IMR-90 (cell line): ENCODE results near the gene LRRC57. TPM values are rescaled to one million over a fixed set of nuclear protein-coding genes. Genes with fewer than 3 reads are reported as not detected.

ENCODE experiments used
- ATAC-seq: fragments of 200-7000 bp; cut with Tn5 transposase; 2 replicates; pipeline ENCODE4 v1.9.1; 2020; ENCODE audit warnings: low read depth, mild to moderate bottlenecking, moderate library complexity
- BruUV-seq: library from RNA; stranded (reverse); fragments of 400-500 nt; replicated peaks from 2 replicates; lab custom pipeline; 2021; lab: Mats Ljungman, UMichigan
- CTCF ChIA-PET: fragments of 300-600 bp; formaldehyde crosslinking; extraction: SDS; loops from one replicate; lab custom pipeline; 2021; ENCODE audit warnings: antibody characterized with exemption; lab: Yijun Ruan, JAX
- POLR2A ChIA-PET: fragments of 300-600 bp; sonication (Branson Sonifier 250); formaldehyde crosslinking; loops from one replicate; lab custom pipeline; 2022; ENCODE audit warnings: antibody characterized with exemption; ENCODE audit not compliant: unreplicated experiment; lab: Charles Lee
- DNase-seq: peaks from one replicate; pipeline ENCODE4 v3.0.0; 2013
- H2AFZ ChIP-seq: replicated peaks from 2 replicates; pipeline ENCODE3; 2013; ENCODE audit warnings: low read length, mild to moderate bottlenecking; ENCODE audit not compliant: poor library complexity
- H2AK5ac ChIP-seq: 2 replicates; pipeline ENCODE4 v1.6.1; 2013; ENCODE audit warnings: low read depth, low read length, inconsistent platforms
- H2AK9ac ChIP-seq: replicated peaks from 2 replicates; pipeline ENCODE3; 2013; ENCODE audit warnings: mild to moderate bottlenecking, low read depth, low read length, moderate library complexity; ENCODE audit not compliant: poor library complexity
- H2BK120ac ChIP-seq: 2 replicates; pipeline ENCODE4 v1.6.1; 2013; ENCODE audit warnings: low read depth, low read length, inconsistent platforms
- H2BK15ac ChIP-seq: 3 replicates; pipeline ENCODE4 v1.6.1; 2013; ENCODE audit warnings: low read depth, low read length, inconsistent platforms
- H2BK20ac ChIP-seq: 2 replicates; pipeline ENCODE4 v1.6.1; 2013; ENCODE audit warnings: low read depth, mild to moderate bottlenecking, inconsistent platforms, low read length, moderate library complexity
- H2BK5ac ChIP-seq: 2 replicates; pipeline ENCODE4 v1.6.1; 2013; ENCODE audit warnings: mild to moderate bottlenecking, low read depth, low read length, inconsistent platforms; ENCODE audit not compliant: poor library complexity, severe bottlenecking
- H3K14ac ChIP-seq: replicated peaks from 2 replicates; pipeline ENCODE4 v1.6.1; 2013; ENCODE audit warnings: low read depth, low read length, inconsistent platforms
- H3K18ac ChIP-seq: 2 replicates; pipeline ENCODE4 v1.6.1; 2013; ENCODE audit warnings: low read depth, low read length, control low read depth
- H3K23ac ChIP-seq: 2 replicates; pipeline ENCODE4 v1.6.1; 2013; ENCODE audit warnings: low read depth, low read length, inconsistent platforms
- H3K27ac ChIP-seq: 2 replicates; pipeline ENCODE4 v1.5.1; 2013; ENCODE audit warnings: mild to moderate bottlenecking, control low read depth, low read length; ENCODE audit not compliant: insufficient read depth
- H3K27me3 ChIP-seq: 2 replicates; pipeline ENCODE4 v1.6.1; 2013; ENCODE audit warnings: low read length; ENCODE audit not compliant: control insufficient read depth, insufficient read depth
- H3K36me3 ChIP-seq: 2 replicates; pipeline ENCODE4 v1.6.1; 2013; ENCODE audit warnings: low read length, mixed read lengths; ENCODE audit not compliant: control insufficient read depth, insufficient read depth
- H3K4ac ChIP-seq: 2 replicates; pipeline ENCODE4 v1.6.1; 2013; ENCODE audit warnings: low read depth, low read length, inconsistent platforms
- H3K4me1 ChIP-seq: 2 replicates; pipeline ENCODE4 v1.6.1; 2013; ENCODE audit warnings: low read length, mixed read lengths; ENCODE audit not compliant: control insufficient read depth, insufficient read depth
- H3K4me2 ChIP-seq: 2 replicates; pipeline ENCODE4 v1.6.1; 2013; ENCODE audit warnings: low read depth, mild to moderate bottlenecking, control low read depth, low read length, moderate library complexity
- H3K4me3 ChIP-seq: 2 replicates; pipeline ENCODE4 v1.5.1; 2013; ENCODE audit warnings: low read depth, mild to moderate bottlenecking, control low read depth, low read length, moderate library complexity; ENCODE audit not compliant: insufficient read depth
- H3K56ac ChIP-seq: 2 replicates; pipeline ENCODE4 v1.6.1; 2013; ENCODE audit warnings: low read length, inconsistent platforms; ENCODE audit not compliant: insufficient read depth; ENCODE audit errors: extremely low read depth
- H3K79me1 ChIP-seq, 2 experiments: 2 replicates each; pipeline ENCODE4 v1.6.1; 2013; ENCODE audit warnings: low read length in 2 of 2, inconsistent platforms in 1 of 2, low read depth in 1 of 2
- H3K9ac ChIP-seq: 2 replicates; pipeline ENCODE4 v1.6.1; 2013; ENCODE audit warnings: low read depth, low read length, control low read depth
- H3K9me1 ChIP-seq: 2 replicates; pipeline ENCODE4 v1.6.1; 2013; ENCODE audit warnings: low read length, inconsistent platforms; ENCODE audit not compliant: insufficient read depth
- H3K9me3 ChIP-seq: 2 replicates; pipeline ENCODE4 v1.6.1; 2013; ENCODE audit warnings: low read length; ENCODE audit not compliant: control insufficient read depth, insufficient read depth
- H4K20me1 ChIP-seq: 2 replicates; pipeline ENCODE4 v1.6.1; 2013; ENCODE audit warnings: low read length, inconsistent platforms; ENCODE audit not compliant: insufficient read depth
- H4K5ac ChIP-seq: 2 replicates; pipeline ENCODE4 v1.6.1; 2013; ENCODE audit warnings: mild to moderate bottlenecking, low read depth, low read length, control low read depth
- H4K8ac ChIP-seq, 2 experiments: 2 replicates each; pipeline ENCODE4 v1.6.1; 2013; ENCODE audit warnings: low read depth in 2 of 2, low read length in 2 of 2, control low read depth in 1 of 2, inconsistent platforms in 1 of 2
- H4K91ac ChIP-seq: 2 replicates; pipeline ENCODE4 v1.6.1; 2013; ENCODE audit warnings: low read depth, low read length, inconsistent platforms; ENCODE audit not compliant: insufficient read depth
- BHLHE40 ChIP-seq: fragments of 150-350 bp; IDR thresholded peaks from 2 replicates; pipeline ENCODE4 v1.6.1; 2016; ENCODE audit warnings: mild to moderate bottlenecking, low read depth, low read length
- MAZ ChIP-seq: IDR thresholded peaks from 2 replicates; pipeline ENCODE4 v1.6.1; 2012; ENCODE audit warnings: low read depth, mild to moderate bottlenecking, low read length, improper control_type of control experiment, moderate library complexity, borderline replicate concordance
- NFE2L2 ChIP-seq: fragments of 150-350 bp; IDR thresholded peaks from 2 replicates; pipeline ENCODE4 v1.6.1; 2016; ENCODE audit warnings: low read depth, mild to moderate bottlenecking, low read length
- WGBS, 2 experiments: methylation state at CpG; one replicate each; pipeline versions ENCODE4 v1.1.5 to v1.1.7; 2013; ENCODE audit warnings: missing lambda C conversion rate in 2 of 2; ENCODE audit not compliant: insufficient read length in 1 of 2; ENCODE audit errors: extremely low coverage in 2 of 2; 5-methylcytosine and 5-hydroxymethylcytosine counted together
- dilution Hi-C: fragments of 300-500 bp; cut with HindIII; formaldehyde crosslinking; loops from one replicate; pipeline ENCODE4 v1.14.3; 2018; ENCODE audit warnings: low sequenced_read_pairs; ENCODE audit not compliant: unreplicated experiment
- in situ Hi-C: fragments of 300-500 bp; cut with MboI; formaldehyde crosslinking; loops from 3 replicates; pipeline ENCODE4 v1.14.3; 2019; ENCODE audit warnings: low sequenced_read_pairs, inconsistent platforms, mixed read lengths
- intact Hi-C: fragments of 100-400 bp; cut with micrococcal nuclease; formaldehyde crosslinking; loops from 2 replicates; pipeline ENCODE4 v1.10.0; 2022
- polyA plus RNA-seq, 3 experiments: library from polyadenylated mRNA; depleted of rRNA; stranded (reverse); fragments of >200 nt; gene quantifications; 2 replicates each; pipeline ENCODE4 v1.2.3, GENCODE V29; 2012; ENCODE audit warnings: low replicate concordance in 1 of 3
- total RNA-seq: library from RNA; depleted of rRNA; stranded (reverse); fragments of >200 nt; gene quantifications from 2 replicates; pipeline ENCODE4 v1.2.3, GENCODE V29; 2012

The LRRC57 gene
- total and polyA plus RNA-seq, 2 of the 4 experiments (the other 2 are of a cell fraction): 9.5 to 11.3 TPM

DNA sequence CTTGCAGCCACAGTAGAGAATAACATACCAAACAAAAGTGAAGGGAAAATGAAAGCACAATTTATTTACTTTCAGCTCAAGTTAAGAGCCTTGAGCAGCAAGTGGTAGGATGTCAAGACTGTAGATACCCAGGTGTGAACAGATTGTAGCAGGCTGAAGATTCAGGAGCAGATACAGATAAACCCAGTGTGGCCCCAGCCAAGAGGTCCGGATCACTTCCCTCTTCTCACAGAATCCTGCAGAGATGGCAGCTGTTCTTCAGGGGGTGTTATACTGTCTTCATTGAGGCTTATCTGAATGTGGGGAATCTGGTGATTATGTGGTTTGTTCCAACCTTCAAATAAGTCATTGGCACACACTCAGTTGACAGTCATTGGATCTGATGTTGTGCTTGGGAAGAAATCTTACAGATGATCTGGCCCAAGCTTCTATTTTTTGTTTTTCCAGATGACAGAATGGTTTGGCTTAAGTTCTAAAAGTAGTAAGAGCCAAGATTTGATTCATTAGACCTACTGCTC, 29.0 kb upstream of the LRRC57 start:
- Histone ChIP-seq H3K4ac (no peak overlapping the region), H3K4me1 (peaks cover 6% of the 10 kb centered on the region), H2BK5ac (no peak overlapping the region), H3K4me3 (no peak overlapping the region), H2BK20ac (no peak overlapping the region), H3K9me3 (no peaks in the 10 kb centered on the region), H4K91ac (no peak overlapping the region), H2BK120ac (no peak overlapping the region), H3K18ac (no peak overlapping the region), H3K56ac (no peak overlapping the region), H3K27ac (no peak overlapping the region), H2AK9ac (no peak overlapping the region), H4K20me1 (no peaks in the 10 kb centered on the region), H3K27me3 (no peaks in the 10 kb centered on the region), H3K4me2 (peak overlapping the region; percentile 61), H4K5ac (no peak overlapping the region), H3K23ac (no peak overlapping the region; the same call in 1 of the 2 replicates), H3K9ac (no peak overlapping the region), H3K9me1 (0 out of 2 replicates have a peak, but pooled peaks cover 4% of the 10 kb centered on the region), H2BK15ac (no peak overlapping the region), H3K36me3 (no peaks in the 10 kb centered on the region), H3K79me1 (peaks cover 27 to 45% of the 10 kb centered on the region in 2 experiments), H4K8ac (no peak overlapping the region), H2AFZ (no peak overlapping the region), H2AK5ac (no peak overlapping the region), H3K14ac (no peak overlapping the region)
- DNase-seq (peak; percentile 79), ATAC-seq (no peak)
- ChIA-PET CTCF (interaction anchor here (0.9 kb wide), 1 partner anchor 14 kb away, joined by 3 read pairs; no protein-coding TSS in a partner anchor), POLR2A (no interaction called here)
- in situ Hi-C loops (no loop called here), dilution Hi-C loops (no loop called here), intact Hi-C loops (loop anchor here (5.0 kb wide), 1 partner anchor 75 kb away; no protein-coding TSS in a partner anchor)
- no TSS peak for BruUV-seq
- no CpG with 5 or more reads among the region's 1 CpG for WGBS, 2 experiments
- TF ChIP-seq NFE2L2 (no peak), BHLHE40 (no peak), MAZ (no peak)
